HG03064 (cell line): ENCODE results near the gene SLC1A3.
"Not testable (repeated sequence)": the region's sequence is repeated elsewhere in the genome, so short reads cannot be mapped to it uniquely, and the experiment has no call there.

Experiments
- ATAC-seq: cut with Tn5 transposase; IDR thresholded peaks from one replicate; pipeline ENCODE4 v1.9.1; 2021; ENCODE audit warnings: low read depth; ENCODE audit not compliant: unreplicated experiment

Gene SLC1A3

GRCh38 chr5:36630201-36631145 lies 24.1 kb downstream of the SLC1A3 start:
- ATAC-seq, result no peak

- no peak for ATAC-seq
Measured at GRCh38 chr5:36631154-36631553, 24.7 kb downstream of the SLC1A3 start.

GRCh38 chr5:36631620-36632362 lies 25.4 kb downstream of the SLC1A3 start:
- no peak for ATAC-seq

- ATAC-seq, result no peak
Measured at GRCh38 chr5:36632363-36632664, 25.9 kb downstream of the SLC1A3 start.

GRCh38 chr5:36635721-36636390 lies 29.4 kb downstream of the SLC1A3 start:
- no peak for ATAC-seq

- ATAC-seq, result no peak
Measured at GRCh38 chr5:36637101-36637500, 30.7 kb downstream of the SLC1A3 start.

GRCh38 chr5:36637516-36637915 lies 31.1 kb downstream of the SLC1A3 start:
- ATAC-seq, result no peak

- ATAC-seq, result no peak
Measured at GRCh38 chr5:36638056-36638455, 31.6 kb downstream of the SLC1A3 start.

- ATAC-seq, result no peak
Measured at GRCh38 chr5:36640949-36641348, 34.5 kb downstream of the SLC1A3 start.

GRCh38 chr5:36641431-36641830 lies 35.0 kb downstream of the SLC1A3 start:
- no peak for ATAC-seq

- ATAC-seq, result no peak
Measured at GRCh38 chr5:36642089-36642488, 35.7 kb downstream of the SLC1A3 start.

GRCh38 chr5:36643162-36643561 lies 36.8 kb downstream of the SLC1A3 start:
- no peak for ATAC-seq

GRCh38 chr5:36643841-36644240 lies 37.4 kb downstream of the SLC1A3 start:
- not testable (repeated sequence) for ATAC-seq

- no peak for ATAC-seq
Measured at GRCh38 chr5:36644727-36645126, 38.3 kb downstream of the SLC1A3 start.

- ATAC-seq, result no peak
Measured at GRCh38 chr5:36646100-36646499, 39.7 kb downstream of the SLC1A3 start.

GRCh38 chr5:36646507-36647023 lies 40.2 kb downstream of the SLC1A3 start:
- ATAC-seq, result no peak

GRCh38 chr5:36647046-36647445 lies 40.6 kb downstream of the SLC1A3 start:
- ATAC-seq, result no peak

- no peak for ATAC-seq
Measured at GRCh38 chr5:36648426-36648825, 42.0 kb downstream of the SLC1A3 start.

GRCh38 chr5:36651761-36652685 lies 45.6 kb downstream of the SLC1A3 start:
- no peak for ATAC-seq
